ENCODE data around the gene CHST3. TPM values are rescaled to one million over a fixed set of nuclear protein-coding genes. Genes with fewer than 3 reads are reported as not detected.

The CHST3 gene
- total RNA-seq, 1 experiment from 2014 or later: 44.6 TPM

DNA sequence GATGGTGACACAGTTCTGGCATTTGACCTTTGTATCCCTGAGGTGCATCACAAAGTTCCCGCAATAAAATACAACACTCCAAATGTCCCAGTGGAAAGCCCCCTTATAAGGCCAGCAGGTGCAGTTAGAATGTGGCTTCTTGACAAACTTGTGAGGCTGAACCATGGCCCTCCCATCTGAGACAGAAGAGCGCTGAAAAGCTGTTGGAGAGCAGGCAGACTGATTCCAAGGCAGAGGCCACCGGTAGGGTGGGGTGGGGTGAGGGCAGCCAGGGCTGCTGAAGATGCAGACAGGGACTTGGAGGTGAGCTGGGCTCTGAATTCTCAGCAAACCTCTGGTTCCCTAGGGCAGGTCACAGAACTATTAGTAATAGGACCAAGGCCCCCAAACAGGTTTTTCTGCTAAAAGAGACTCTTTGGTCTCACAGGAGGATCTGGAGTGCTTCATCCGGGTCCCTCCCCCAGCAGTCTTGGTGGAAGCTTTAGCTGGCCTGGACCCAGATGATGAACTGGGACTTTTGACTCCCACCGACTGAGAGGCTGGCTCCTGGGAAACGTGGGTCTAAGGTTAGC, 15.6 kb upstream of the CHST3 start:
- Histone ChIP-seq H3K27ac (ENCODE audit: low read length) (no peak overlapping the region), H3K4me3 (ENCODE audit: low read depth in 2 of 2, low read length in 2 of 2) (no peak overlapping the region), H3K4me1 (ENCODE audit: control insufficient read depth, insufficient read depth, low read length) (no peaks in the 10 kb centered on the region), H3K36me3 (ENCODE audit: control insufficient read depth, insufficient read depth, low read length) (no peaks in the 10 kb centered on the region), H3K27me3 (ENCODE audit: control insufficient read depth, insufficient read depth, low read length) (no peaks in the 10 kb centered on the region), H3K9me3 (ENCODE audit: control insufficient read depth, insufficient read depth, low read depth, low read length) (peaks cover 18% of the 10 kb centered on the region; the same call in 1 of the 2 replicates)
- CTCF ChIA-PET: no interaction called here
- BruUV-seq (replicated peaks): no TSS peak
- ATAC-seq (no peak), DNase-seq (ENCODE audit: low read depth, low spot score) (no peak)
- TF ChIP-seq, protein P1, sequence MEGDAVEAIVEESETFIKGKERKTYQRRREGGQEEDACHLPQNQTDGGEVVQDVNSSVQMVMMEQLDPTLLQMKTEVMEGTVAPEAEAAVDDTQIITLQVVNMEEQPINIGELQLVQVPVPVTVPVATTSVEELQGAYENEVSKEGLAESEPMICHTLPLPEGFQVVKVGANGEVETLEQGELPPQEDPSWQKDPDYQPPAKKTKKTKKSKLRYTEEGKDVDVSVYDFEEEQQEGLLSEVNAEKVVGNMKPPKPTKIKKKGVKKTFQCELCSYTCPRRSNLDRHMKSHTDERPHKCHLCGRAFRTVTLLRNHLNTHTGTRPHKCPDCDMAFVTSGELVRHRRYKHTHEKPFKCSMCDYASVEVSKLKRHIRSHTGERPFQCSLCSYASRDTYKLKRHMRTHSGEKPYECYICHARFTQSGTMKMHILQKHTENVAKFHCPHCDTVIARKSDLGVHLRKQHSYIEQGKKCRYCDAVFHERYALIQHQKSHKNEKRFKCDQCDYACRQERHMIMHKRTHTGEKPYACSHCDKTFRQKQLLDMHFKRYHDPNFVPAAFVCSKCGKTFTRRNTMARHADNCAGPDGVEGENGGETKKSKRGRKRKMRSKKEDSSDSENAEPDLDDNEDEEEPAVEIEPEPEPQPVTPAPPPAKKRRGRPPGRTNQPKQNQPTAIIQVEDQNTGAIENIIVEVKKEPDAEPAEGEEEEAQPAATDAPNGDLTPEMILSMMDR (IDR thresholded peaks at IDR 0.05): no peak
- no peak for TF ChIP-seq POLR2AphosphoS5 (IDR thresholded peaks at IDR 0.05; ENCODE audit: low read depth, low read length)
- no peak for TF ChIP-seq TCF7L2 (IDR thresholded peaks at IDR 0.05; ENCODE audit: low read depth, low read length)
- no peak for TF ChIP-seq SIN3A (IDR thresholded peaks at IDR 0.05; ENCODE audit: borderline replicate concordance, insufficient read depth, low read depth, low read length)
- TF ChIP-seq, protein P2, sequence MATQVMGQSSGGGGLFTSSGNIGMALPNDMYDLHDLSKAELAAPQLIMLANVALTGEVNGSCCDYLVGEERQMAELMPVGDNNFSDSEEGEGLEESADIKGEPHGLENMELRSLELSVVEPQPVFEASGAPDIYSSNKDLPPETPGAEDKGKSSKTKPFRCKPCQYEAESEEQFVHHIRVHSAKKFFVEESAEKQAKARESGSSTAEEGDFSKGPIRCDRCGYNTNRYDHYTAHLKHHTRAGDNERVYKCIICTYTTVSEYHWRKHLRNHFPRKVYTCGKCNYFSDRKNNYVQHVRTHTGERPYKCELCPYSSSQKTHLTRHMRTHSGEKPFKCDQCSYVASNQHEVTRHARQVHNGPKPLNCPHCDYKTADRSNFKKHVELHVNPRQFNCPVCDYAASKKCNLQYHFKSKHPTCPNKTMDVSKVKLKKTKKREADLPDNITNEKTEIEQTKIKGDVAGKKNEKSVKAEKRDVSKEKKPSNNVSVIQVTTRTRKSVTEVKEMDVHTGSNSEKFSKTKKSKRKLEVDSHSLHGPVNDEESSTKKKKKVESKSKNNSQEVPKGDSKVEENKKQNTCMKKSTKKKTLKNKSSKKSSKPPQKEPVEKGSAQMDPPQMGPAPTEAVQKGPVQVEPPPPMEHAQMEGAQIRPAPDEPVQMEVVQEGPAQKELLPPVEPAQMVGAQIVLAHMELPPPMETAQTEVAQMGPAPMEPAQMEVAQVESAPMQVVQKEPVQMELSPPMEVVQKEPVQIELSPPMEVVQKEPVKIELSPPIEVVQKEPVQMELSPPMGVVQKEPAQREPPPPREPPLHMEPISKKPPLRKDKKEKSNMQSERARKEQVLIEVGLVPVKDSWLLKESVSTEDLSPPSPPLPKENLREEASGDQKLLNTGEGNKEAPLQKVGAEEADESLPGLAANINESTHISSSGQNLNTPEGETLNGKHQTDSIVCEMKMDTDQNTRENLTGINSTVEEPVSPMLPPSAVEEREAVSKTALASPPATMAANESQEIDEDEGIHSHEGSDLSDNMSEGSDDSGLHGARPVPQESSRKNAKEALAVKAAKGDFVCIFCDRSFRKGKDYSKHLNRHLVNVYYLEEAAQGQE (IDR thresholded peaks at IDR 0.05; ENCODE audit: insufficient read depth in 1 of 2, low read depth in 2 of 2, low read length in 1 of 2): no peak
- intact Hi-C loops (cut with micrococcal nuclease; ENCODE audit: unreplicated experiment) (no loop called here), in situ Hi-C loops (cut with HindIII; ENCODE audit: low pct_unique_long_range_greater_than_20kb, low sequenced_read_pairs) (no loop called here)
- POLR2A ChIA-PET: no interaction called here

DNA sequence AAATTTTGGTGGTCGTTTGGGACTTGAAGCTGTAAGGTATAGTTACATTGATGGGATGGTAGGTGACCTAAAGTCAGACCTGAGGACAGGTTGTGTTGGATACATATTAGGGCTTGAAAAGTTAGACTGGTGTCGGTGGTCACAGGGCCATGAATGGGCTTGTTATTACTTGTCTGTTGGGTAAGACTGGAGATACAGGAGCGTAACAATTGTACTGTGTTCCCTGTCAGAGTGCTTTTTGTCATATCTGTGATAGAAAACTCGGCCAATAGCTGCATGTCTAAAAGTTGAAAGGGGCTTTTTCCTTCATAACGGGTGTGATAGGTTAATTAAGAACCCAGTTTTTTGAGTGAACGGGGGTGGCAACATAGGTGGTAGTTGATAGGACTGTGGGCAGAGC, 13.5 kb upstream of the CHST3 start:
- H3K9me3 ChIP-seq (ENCODE audit: control insufficient read depth, insufficient read depth, low read depth, low read length): peaks cover 20% of the 10 kb centered on the region; the same call in 1 of the 2 replicates
- H3K36me3 ChIP-seq (ENCODE audit: control insufficient read depth, insufficient read depth, low read length): no peaks in the 10 kb centered on the region
- H3K27ac ChIP-seq (ENCODE audit: low read length): no peak overlapping the region
- TF ChIP-seq SIN3A (IDR thresholded peaks at IDR 0.05; ENCODE audit: borderline replicate concordance, insufficient read depth, low read depth, low read length) (no peak), POLR2AphosphoS5 (IDR thresholded peaks at IDR 0.05; ENCODE audit: low read depth, low read length) (no peak), TCF7L2 (IDR thresholded peaks at IDR 0.05; ENCODE audit: low read depth, low read length) (no peak)
- TF ChIP-seq, protein P2 (IDR thresholded peaks at IDR 0.05; ENCODE audit: insufficient read depth in 1 of 2, low read depth in 2 of 2, low read length in 1 of 2): no peak
- TF ChIP-seq, protein P1 (IDR thresholded peaks at IDR 0.05): no peak
- DNase-seq (ENCODE audit: low read depth, low spot score) (no peak), ATAC-seq (no peak)
- H3K27me3 ChIP-seq (ENCODE audit: control insufficient read depth, insufficient read depth, low read length): no peaks in the 10 kb centered on the region
- H3K4me3 ChIP-seq (ENCODE audit: low read depth in 2 of 2, low read length in 2 of 2): no peak overlapping the region
- BruUV-seq (replicated peaks): no TSS peak
- CTCF ChIA-PET: no interaction called here
- in situ Hi-C loops (cut with HindIII; ENCODE audit: low pct_unique_long_range_greater_than_20kb, low sequenced_read_pairs) (loop anchor here (25.0 kb wide), 1 partner anchor 362 kb away; no protein-coding TSS in a partner anchor), intact Hi-C loops (cut with micrococcal nuclease; ENCODE audit: unreplicated experiment) (no loop called here)
- no peaks in the 10 kb centered on the region for H3K4me1 ChIP-seq (ENCODE audit: control insufficient read depth, insufficient read depth, low read length)
- POLR2A ChIA-PET: no interaction called here

Measured in Panc1 (cell line).